Tibial nerve (tissue), 4 donors: ENCODE results near the gene GAS2. TPM values are rescaled to one million over a fixed set of nuclear protein-coding genes. Genes with fewer than 3 reads are reported as not detected.

ENCODE experiments used
- DNase-seq, 2 donors: peaks; one replicate each; pipeline ENCODE4 v3.0.0-alpha.2; 2019; ENCODE audit warnings: low spot score in 2 of 2
- H3K27ac ChIP-seq, 4 donors: fragments of 200-600 bp; sonication (generic) in 3 of 4; one replicate each; pipeline ENCODE4 v1.5.1; 2017 to 2019; ENCODE audit warnings: mild to moderate bottlenecking in 1 of 4
- H3K27me3 ChIP-seq, 2 donors: fragments of 200-600 bp; sonication (generic) in 1 of 2; one replicate each; pipeline versions ENCODE4 v1.5.1 to v1.6.0; 2017 to 2019
- H3K36me3 ChIP-seq, 3 donors: fragments of 200-600 bp; sonication (generic); one replicate each; pipeline ENCODE4 v1.5.1; 2018 to 2019
- H3K4me1 ChIP-seq, 4 donors: fragments of 200-600 bp; sonication (generic) in 3 of 4; one replicate each; pipeline ENCODE4 v1.5.1; 2017 to 2019
- H3K4me3 ChIP-seq, 4 donors: fragments of 200-600 bp; sonication (generic) in 3 of 4; one replicate each; pipeline ENCODE4 v1.5.1; 2017 to 2019; ENCODE audit warnings: mild to moderate bottlenecking in 1 of 4, moderate library complexity in 1 of 4
- H3K9me3 ChIP-seq, 4 donors: fragments of 200-600 bp; sonication (generic) in 3 of 4; one replicate each; pipeline ENCODE4 v1.5.1; 2017 to 2019
- CTCF ChIP-seq, 5 experiments: fragments of 200-600 bp in 3 of 5; fragments of 450-650 bp in 2 of 5; sonication (generic) in 3 of 5; IDR thresholded peaks; one replicate each; pipeline ENCODE4 v1.5.1; 2016 to 2019; ENCODE audit warnings: antibody characterized with exemption in 5 of 5, mild to moderate bottlenecking in 3 of 5, moderate library complexity in 2 of 5
- EP300 ChIP-seq, 2 donors: sonication (generic); formaldehyde crosslinking; IDR thresholded peaks; one replicate each; pipeline ENCODE4 v1.6.1; 2017; ENCODE audit warnings: antibody characterized with exemption in 2 of 2, mild to moderate bottlenecking in 1 of 2
- POLR2A ChIP-seq, 2 donors: fragments of 450-650 bp; IDR thresholded peaks; one replicate each; pipeline ENCODE4 v1.6.1; 2017; ENCODE audit warnings: antibody characterized with exemption in 2 of 2, mild to moderate bottlenecking in 2 of 2, moderate library complexity in 2 of 2
- WGBS, 2 donors: methylation state at CpG; one replicate each; pipeline ENCODE4 v1.1.5; 2018; 5-methylcytosine and 5-hydroxymethylcytosine counted together
- total RNA-seq, 4 donors: library from RNA; depleted of rRNA; stranded (reverse); fragments of >200 nt; gene quantifications; one replicate each; pipeline ENCODE4 v1.1.0, GENCODE V29; 2016

The GAS2 gene
- total RNA-seq, 4 donors from 2014 or later = 9.3 to 41.5 (median 18.0) TPM

- DNase-seq = no peak
- no peaks in the 10 kb centered on the region for H3K36me3 ChIP-seq
- no peak overlapping the region for H3K27ac ChIP-seq
- TF ChIP-seq POLR2A (IDR thresholded peaks at IDR 0.05) (no peak), CTCF (IDR thresholded peaks at IDR 0.05) (no peak), EP300 (IDR thresholded peaks at IDR 0.05) (no peak)
- no peaks in the 10 kb centered on the region for H3K9me3 ChIP-seq
- H3K27me3 ChIP-seq = no peaks in the 10 kb centered on the region
- H3K4me1 ChIP-seq = no peaks in the 10 kb centered on the region
- no peak overlapping the region for H3K4me3 ChIP-seq
- 55 to 59% methylated on average over 3 of the region's 3 CpGs for WGBS, 2 donors
Observed at GRCh38 chr11:22752908-22753310, 86.5 kb downstream of the GAS2 start.

- TF ChIP-seq CTCF (IDR thresholded peaks at IDR 0.05) (no peak), EP300 (IDR thresholded peaks at IDR 0.05) (no peak), POLR2A (IDR thresholded peaks at IDR 0.05) (no peak)
Observed at GRCh38 chr11:22753416-22753815, 87.0 kb downstream of the GAS2 start.

GRCh38 chr11:22761066-22761465 lies 94.7 kb downstream of the GAS2 start:
- Histone ChIP-seq H3K4me3 (no peak overlapping the region), H3K27me3 (no peaks in the 10 kb centered on the region), H3K36me3 (no peaks in the 10 kb centered on the region), H3K4me1 (no peaks in the 10 kb centered on the region), H3K9me3 (no peaks in the 10 kb centered on the region), H3K27ac (no peak overlapping the region)
- TF ChIP-seq POLR2A (IDR thresholded peaks at IDR 0.05) (no peak), CTCF (IDR thresholded peaks at IDR 0.05) (no peak), EP300 (IDR thresholded peaks at IDR 0.05) (no peak)
- WGBS, 2 donors = 78 to 81% methylated on average over 1 of the region's 1 CpG
- DNase-seq = no peak

More at GRCh38 chr11:22753416-22753815, 87.0 kb downstream of the GAS2 start:
- Histone ChIP-seq H3K36me3 (no peaks in the 10 kb centered on the region), H3K27me3 (no peaks in the 10 kb centered on the region), H3K4me1 (no peaks in the 10 kb centered on the region), H3K27ac (no peak overlapping the region), H3K9me3 (no peaks in the 10 kb centered on the region), H3K4me3 (no peak overlapping the region)
- 72 to 77% methylated on average over 1 of the region's 1 CpG for WGBS, 2 donors
- DNase-seq = no peak

GRCh38 chr11:22763166-22763565 lies 96.8 kb downstream of the GAS2 start:
- Histone ChIP-seq H3K27ac (no peak overlapping the region), H3K4me3 (no peak overlapping the region), H3K27me3 (no peaks in the 10 kb centered on the region), H3K4me1 (no peaks in the 10 kb centered on the region), H3K9me3 (no peaks in the 10 kb centered on the region), H3K36me3 (no peaks in the 10 kb centered on the region)
- WGBS, 2 donors = 63 to 72% methylated on average over 1 of the region's 1 CpG
- DNase-seq = no peak
- no peak for TF ChIP-seq POLR2A (IDR thresholded peaks at IDR 0.05)
- no peak for TF ChIP-seq EP300 (IDR thresholded peaks at IDR 0.05)
- no peak for TF ChIP-seq CTCF (IDR thresholded peaks at IDR 0.05)

GRCh38 chr11:22764735-22765134 lies 98.3 kb downstream of the GAS2 start:
- 70 to 80% methylated on average over 2 of the region's 2 CpGs for WGBS, 2 donors

More at GRCh38 chr11:22764735-22765134, 98.3 kb downstream of the GAS2 start:
- H3K4me1 ChIP-seq = no peaks in the 10 kb centered on the region
- DNase-seq = no peak
- no peak overlapping the region for H3K27ac ChIP-seq
- H3K4me3 ChIP-seq = no peak overlapping the region
- no peaks in the 10 kb centered on the region for H3K27me3 ChIP-seq
- no peaks in the 10 kb centered on the region for H3K9me3 ChIP-seq
- no peaks in the 10 kb centered on the region for H3K36me3 ChIP-seq
- TF ChIP-seq POLR2A (IDR thresholded peaks at IDR 0.05) = no peak
- no peak for TF ChIP-seq CTCF (IDR thresholded peaks at IDR 0.05)
- no peak for TF ChIP-seq EP300 (IDR thresholded peaks at IDR 0.05)
